H9 (cell line): ENCODE results near the gene AMER2. TPM values are rescaled to one million over a fixed set of nuclear protein-coding genes. Genes with fewer than 3 reads are reported as not detected.

Source experiments
- DNase-seq: peaks from one replicate; pipeline ENCODE4 v3.0.0-alpha.2; 2017
- H2AFZ ChIP-seq: one replicate; pipeline ENCODE4 v1.6.1; 2013; ENCODE audit warnings: mild to moderate bottlenecking, low read length, control low read depth, moderate library complexity
- H2AK5ac ChIP-seq: 2 replicates; pipeline ENCODE4 v1.6.1; 2013; ENCODE audit warnings: low read length, control low read depth, mixed read lengths; ENCODE audit not compliant: insufficient read length
- H2BK120ac ChIP-seq: one replicate; pipeline ENCODE4 v1.6.1; 2013; ENCODE audit warnings: low read depth, mild to moderate bottlenecking, low read length, control low read depth, inconsistent platforms; ENCODE audit not compliant: poor library complexity, severe bottlenecking
- H2BK12ac ChIP-seq: 2 replicates; pipeline ENCODE4 v1.6.1; 2013; ENCODE audit warnings: low read length, control low read depth, mixed read lengths, low read depth; ENCODE audit not compliant: insufficient read length
- H2BK15ac ChIP-seq: 2 replicates; pipeline ENCODE4 v1.6.1; 2013; ENCODE audit warnings: low read depth, low read length, control low read depth
- H2BK20ac ChIP-seq: one replicate; pipeline ENCODE4 v1.6.1; 2013; ENCODE audit warnings: low read depth, mild to moderate bottlenecking, low read length, control low read depth, inconsistent platforms; ENCODE audit not compliant: poor library complexity, severe bottlenecking
- H2BK5ac ChIP-seq: 2 replicates; pipeline ENCODE4 v1.6.1; 2013; ENCODE audit warnings: low read length, control low read depth, mixed read lengths; ENCODE audit not compliant: insufficient read length
- H3K14ac ChIP-seq: 2 replicates; pipeline ENCODE4 v1.6.1; 2013; ENCODE audit warnings: low read length, control low read depth; ENCODE audit not compliant: insufficient read depth
- H3K18ac ChIP-seq: 2 replicates; pipeline ENCODE4 v1.6.1; 2013; ENCODE audit warnings: low read depth, mild to moderate bottlenecking, mixed read lengths, low read length, control low read depth; ENCODE audit not compliant: insufficient read length
- H3K23ac ChIP-seq: 2 replicates; pipeline ENCODE4 v1.6.1; 2013; ENCODE audit warnings: low read length, control low read depth, mixed read lengths, low read depth; ENCODE audit not compliant: insufficient read length
- H3K23me2 ChIP-seq: 2 replicates; pipeline ENCODE4 v1.6.1; 2013; ENCODE audit warnings: low read depth, mild to moderate bottlenecking, mixed read lengths, low read length, control low read depth; ENCODE audit not compliant: insufficient read length, poor library complexity, severe bottlenecking
- H3K27ac ChIP-seq: 2 replicates; pipeline ENCODE4 v1.5.1; 2013; ENCODE audit warnings: low read length, control low read depth, mixed read lengths, low read depth; ENCODE audit not compliant: insufficient read length
- H3K27me3 ChIP-seq: 2 replicates; pipeline ENCODE4 v1.6.1; 2013; ENCODE audit warnings: low read length, control low read depth, inconsistent platforms; ENCODE audit not compliant: insufficient read depth
- H3K4ac ChIP-seq: 2 replicates; pipeline ENCODE4 v1.6.1; 2013; ENCODE audit warnings: low read depth, mild to moderate bottlenecking, control low read depth, inconsistent platforms, low read length, moderate library complexity
- H3K4me1 ChIP-seq: 2 replicates; pipeline ENCODE4 v1.6.1; 2013; ENCODE audit warnings: low read length, control low read depth, inconsistent platforms; ENCODE audit not compliant: insufficient read depth
- H3K4me2 ChIP-seq: 2 replicates; pipeline ENCODE4 v1.6.1; 2013; ENCODE audit warnings: low read length, control low read depth, mixed read lengths; ENCODE audit not compliant: insufficient read length, insufficient read depth
- H3K56ac ChIP-seq: 2 replicates; pipeline ENCODE4 v1.6.1; 2013; ENCODE audit warnings: low read depth, mild to moderate bottlenecking, mixed read lengths, low read length, control low read depth; ENCODE audit not compliant: insufficient read length
- H3K79me1 ChIP-seq: 2 replicates; pipeline ENCODE4 v1.6.1; 2013; ENCODE audit warnings: low read depth, mild to moderate bottlenecking, moderate library complexity, low read length, control low read depth, inconsistent platforms; ENCODE audit not compliant: insufficient read depth, poor library complexity, severe bottlenecking
- H3K79me2 ChIP-seq: 2 replicates; pipeline ENCODE4 v1.6.1; 2013; ENCODE audit warnings: low read length, control low read depth, inconsistent platforms; ENCODE audit not compliant: insufficient read depth
- H3K9ac ChIP-seq: 2 replicates; pipeline ENCODE4 v1.6.1; 2013; ENCODE audit warnings: low read length, control low read depth, mixed read lengths; ENCODE audit not compliant: insufficient read length; ENCODE audit errors: extremely low read depth
- H3K9me3 ChIP-seq: one replicate; pipeline ENCODE4 v1.6.1; 2013; ENCODE audit warnings: low read depth, low read length, inconsistent platforms; ENCODE audit not compliant: control insufficient read depth
- H3T11ph ChIP-seq: one replicate; pipeline ENCODE4 v1.6.1; 2013; ENCODE audit warnings: mild to moderate bottlenecking, low read length, control low read depth, inconsistent platforms
- H4K20me1 ChIP-seq: one replicate; pipeline ENCODE4 v1.6.1; 2013; ENCODE audit not compliant: control insufficient read depth, insufficient read length, insufficient read depth
- H4K5ac ChIP-seq: 2 replicates; pipeline ENCODE4 v1.6.1; 2013; ENCODE audit warnings: low read depth, mild to moderate bottlenecking, mixed read lengths, low read length, control low read depth; ENCODE audit not compliant: insufficient read length
- H4K8ac ChIP-seq: replicated peaks from 2 replicates; pipeline ENCODE4 v1.6.1; 2013; ENCODE audit warnings: low read length, control low read depth, mixed read lengths, low read depth; ENCODE audit not compliant: insufficient read length
- H4K91ac ChIP-seq: 2 replicates; pipeline ENCODE4 v1.6.1; 2013; ENCODE audit warnings: low read depth, mild to moderate bottlenecking, moderate library complexity, mixed read lengths, low read length, control low read depth; ENCODE audit not compliant: insufficient read length
- H3K27ac Mint-ChIP-seq, 3 experiments: 2 replicates in 2 of 3; 3 replicates in 1 of 3; pipeline ENCODE4 v1.8.0; 2020 to 2021; ENCODE audit warnings: mixed read lengths in 3 of 3, mild to moderate bottlenecking in 1 of 3, moderate library complexity in 1 of 3
- H3K27me3 Mint-ChIP-seq: 2 replicates; pipeline ENCODE4 v1.8.0; 2021; ENCODE audit warnings: low read depth, mild to moderate bottlenecking, moderate library complexity, mixed read lengths
- H3K36me3 Mint-ChIP-seq, 3 experiments: 2 replicates in 2 of 3; 3 replicates in 1 of 3; pipeline ENCODE4 v1.8.0; 2020 to 2021; ENCODE audit warnings: low read depth in 3 of 3, mixed read lengths in 3 of 3; ENCODE audit not compliant: insufficient read depth in 1 of 3
- H3K4me1 Mint-ChIP-seq, 2 experiments: 2 replicates each; pipeline ENCODE4 v1.8.0; 2020; ENCODE audit warnings: mixed read lengths in 2 of 2
- H3K4me3 Mint-ChIP-seq, 2 experiments: 2 replicates in 1 of 2; 3 replicates in 1 of 2; pipeline ENCODE4 v1.8.0; 2020 to 2021; ENCODE audit warnings: mild to moderate bottlenecking in 2 of 2, mixed read lengths in 2 of 2, moderate library complexity in 1 of 2
- H3K9me3 Mint-ChIP-seq, 2 experiments: 2 replicates in 1 of 2; 3 replicates in 1 of 2; pipeline ENCODE4 v1.8.0; 2020; ENCODE audit warnings: mild to moderate bottlenecking in 2 of 2, mixed read lengths in 2 of 2, moderate library complexity in 1 of 2
- CTCF ChIP-seq: fragments of 200-600 bp; sonication (generic); conservative IDR thresholded peaks from 3 replicates; pipeline ENCODE4 v1.8.0; 2021; ENCODE audit warnings: antibody characterized with exemption, mild to moderate bottlenecking
- WGBS: extraction: QIAGEN DNeasy Blood & Tissue Kit; methylation state at CpG from one replicate; pipeline ENCODE4 v1.1.7; 2013; ENCODE audit warnings: missing lambda C conversion rate, low lambda C conversion rate, mixed read lengths; ENCODE audit not compliant: insufficient read length; ENCODE audit errors: extremely low coverage; 5-methylcytosine and 5-hydroxymethylcytosine counted together
- total RNA-seq: library from RNA; stranded (reverse); gene quantifications from 2 replicates; pipeline ENCODE4 v1.2.1, GENCODE V29; 2021

Gene AMER2
- total RNA-seq, 1 experiment from 2014 or later = 0.02 TPM

GRCh38 chr13:25168790-25169189 lies 3.3 kb downstream of the AMER2 start:
- no peaks in the 10 kb centered on the region for H3K79me2 ChIP-seq
- no peak overlapping the region for H3K9ac ChIP-seq
- no peak overlapping the region for H4K91ac ChIP-seq
- peaks cover 17% of the 10 kb centered on the region for H3K23me2 ChIP-seq
- Mint-ChIP-seq H3K4me3 (no peak overlapping the region), H3K9me3 (peaks cover 5 to 10% of the 10 kb centered on the region in 2 experiments; a peak in 4 of 5 replicates), H3K4me1 (peaks cover 39 to 40% of the 10 kb centered on the region in 2 experiments), H3K36me3 (peaks cover 0 to 11% (median 6%) of the 10 kb centered on the region in 3 experiments; a peak in 4 of 7 replicates), H3K27me3 (peaks cover 52% of the 10 kb centered on the region), H3K27ac (no peak overlapping the region)
- no peak overlapping the region for H2AFZ ChIP-seq
- H2BK120ac ChIP-seq = no peak overlapping the region
- H3K23ac ChIP-seq = no peak overlapping the region
- no peak overlapping the region for H3K14ac ChIP-seq
- no peak overlapping the region for H3K56ac ChIP-seq
- no peak overlapping the region for H3K27ac ChIP-seq
- no peak overlapping the region for H2BK5ac ChIP-seq
- peaks cover 30% of the 10 kb centered on the region for H3K27me3 ChIP-seq
- H4K5ac ChIP-seq = no peak overlapping the region
- no peak overlapping the region for H2BK20ac ChIP-seq
- WGBS = no CpG with 5 or more reads among the region's 3 CpGs
- H3K4me1 ChIP-seq = peaks cover 13% of the 10 kb centered on the region; the same call in 1 of the 2 replicates
- no peak overlapping the region for H2BK15ac ChIP-seq
- H3T11ph ChIP-seq = no peak overlapping the region
- H2AK5ac ChIP-seq = no peak overlapping the region
- DNase-seq = no peak
- no peak overlapping the region for H3K18ac ChIP-seq
- no peak overlapping the region for H2BK12ac ChIP-seq
- H4K8ac ChIP-seq = no peak overlapping the region
- no peak for TF ChIP-seq CTCF
- H3K79me1 ChIP-seq = no peaks in the 10 kb centered on the region
- no peaks in the 10 kb centered on the region for H4K20me1 ChIP-seq
- H3K4ac ChIP-seq = no peak overlapping the region
- no peaks in the 10 kb centered on the region for H3K9me3 ChIP-seq
- H3K4me2 ChIP-seq = no peak overlapping the region
